K562 treated with DMSO at 1 percent for 12 hours (cell line): ENCODE measurements around the gene ANKRD34B. TPM values are rescaled to one million over a fixed set of nuclear protein-coding genes. Genes with fewer than 3 reads are reported as not detected.

ENCODE experiments used
- total RNA-seq: library from RNA; unstranded; fragments of 300-600 nt; gene quantifications from 2 replicates; pipeline ENCODE4 v1.2.3, GENCODE V29; 2022; ENCODE audit not compliant: insufficient read depth

The ANKRD34B gene
- not detected in 2 replicates for total RNA-seq

GRCh38 chr5:80569961-80570786 lies at the start of gene ANKRD34B:
ANKRD34B (minus strand) TSS chr5:80570280; CDS start chr5:80560019, 10,261 bp downstream.

Other genes starting within 250 kb of the ANKRD34B start
- gene ZFYVE16, start 162.2 kb downstream of the ANKRD34B start, total RNA-seq, result 10.0 and 18.9 TPM in 2 replicates
- not detected in 2 replicates for gene FAM151B, start 82.2 kb downstream of the ANKRD34B start, total RNA-seq
- 3.4 and 10.5 TPM in 2 replicates for gene MSH3, start 84.4 kb upstream of the ANKRD34B start, total RNA-seq
- 28.0 and 68.5 TPM in 2 replicates for gene DHFR, start 84.7 kb upstream of the ANKRD34B start, total RNA-seq